ENCODE results near the gene CSMD2.

CSMD2 gene

GRCh38 chr1:33537885-33538284, 627.1 kb downstream of the CSMD2 start:
- Mint-ChIP-seq H3K27ac (ENCODE audit: low read depth) (no peak overlapping the region), H3K4me1 (no peaks in the 10 kb centered on the region), H3K36me3 (ENCODE audit: insufficient read depth) (peaks cover 2% of the 10 kb centered on the region), H3K9me3 (no peaks in the 10 kb centered on the region), H3K27me3 (peaks cover 34% of the 10 kb centered on the region), H3K4me3 (no peak overlapping the region)
- DNase-seq (ENCODE audit: low spot score in 2 of 2) (no peak), ATAC-seq (replicated peaks; ENCODE audit: extremely low read depth, poor library complexity, severe bottlenecking) (no peak)

- H3K4me3 Mint-ChIP-seq, result no peak overlapping the region
- H3K9me3 Mint-ChIP-seq, result no peaks in the 10 kb centered on the region
Measured at GRCh38 chr1:33535334-33535733, 629.7 kb downstream of the CSMD2 start.

GRCh38 chr1:33532936-33533335, 632.1 kb downstream of the CSMD2 start:
- H3K27me3 Mint-ChIP-seq, result peaks cover 50% of the 10 kb centered on the region
- no peaks in the 10 kb centered on the region for H3K9me3 Mint-ChIP-seq
- no peak overlapping the region for H3K4me3 Mint-ChIP-seq
- H3K36me3 Mint-ChIP-seq (ENCODE audit: insufficient read depth), result peaks cover 2% of the 10 kb centered on the region
- DNase-seq (ENCODE audit: low spot score in 2 of 2) (no peak), ATAC-seq (replicated peaks; ENCODE audit: extremely low read depth, poor library complexity, severe bottlenecking) (no peak)
- no peaks in the 10 kb centered on the region for H3K4me1 Mint-ChIP-seq
- H3K27ac Mint-ChIP-seq (ENCODE audit: low read depth), result no peak overlapping the region

More at GRCh38 chr1:33535334-33535733, 629.7 kb downstream of the CSMD2 start:
- DNase-seq (ENCODE audit: low spot score in 2 of 2), result no peak
- no peak for ATAC-seq (replicated peaks; ENCODE audit: extremely low read depth, poor library complexity, severe bottlenecking)
- no peak overlapping the region for H3K27ac Mint-ChIP-seq (ENCODE audit: low read depth)
- peaks cover 38% of the 10 kb centered on the region for H3K27me3 Mint-ChIP-seq
- H3K36me3 Mint-ChIP-seq (ENCODE audit: insufficient read depth), result peaks cover 2% of the 10 kb centered on the region
- H3K4me1 Mint-ChIP-seq, result no peaks in the 10 kb centered on the region

- H3K9me3 Mint-ChIP-seq, result no peaks in the 10 kb centered on the region
- no peak overlapping the region for H3K4me3 Mint-ChIP-seq
Measured at GRCh38 chr1:33532250-33532649, 632.8 kb downstream of the CSMD2 start.

GRCh38 chr1:33529957-33530356, 635.1 kb downstream of the CSMD2 start:
- ATAC-seq (replicated peaks; ENCODE audit: extremely low read depth, poor library complexity, severe bottlenecking) (no peak), DNase-seq (ENCODE audit: low spot score in 2 of 2) (no peak)
- Mint-ChIP-seq H3K27me3 (peaks cover 52% of the 10 kb centered on the region), H3K36me3 (ENCODE audit: insufficient read depth) (no peaks in the 10 kb centered on the region), H3K4me3 (no peak overlapping the region), H3K27ac (ENCODE audit: low read depth) (no peak overlapping the region), H3K4me1 (no peaks in the 10 kb centered on the region), H3K9me3 (no peaks in the 10 kb centered on the region)

More at GRCh38 chr1:33532250-33532649, 632.8 kb downstream of the CSMD2 start:
- no peaks in the 10 kb centered on the region for H3K4me1 Mint-ChIP-seq
- H3K27ac Mint-ChIP-seq (ENCODE audit: low read depth), result no peak overlapping the region
- H3K27me3 Mint-ChIP-seq, result peaks cover 50% of the 10 kb centered on the region
- peaks cover 2% of the 10 kb centered on the region for H3K36me3 Mint-ChIP-seq (ENCODE audit: insufficient read depth)
- no peak for DNase-seq (ENCODE audit: low spot score in 2 of 2)
- no peak for ATAC-seq (replicated peaks; ENCODE audit: extremely low read depth, poor library complexity, severe bottlenecking)

GRCh38 chr1:33527934-33528333, 637.1 kb downstream of the CSMD2 start:
- H3K27me3 Mint-ChIP-seq, result peaks cover 57% of the 10 kb centered on the region
- H3K36me3 Mint-ChIP-seq (ENCODE audit: insufficient read depth), result no peaks in the 10 kb centered on the region
- H3K4me1 Mint-ChIP-seq, result no peaks in the 10 kb centered on the region
- H3K27ac Mint-ChIP-seq (ENCODE audit: low read depth), result no peak overlapping the region
- H3K9me3 Mint-ChIP-seq, result no peaks in the 10 kb centered on the region
- no peak overlapping the region for H3K4me3 Mint-ChIP-seq
- DNase-seq (ENCODE audit: low spot score in 2 of 2), result no peak
- ATAC-seq (replicated peaks; ENCODE audit: extremely low read depth, poor library complexity, severe bottlenecking), result no peak

GRCh38 chr1:33524586-33524985, 640.4 kb downstream of the CSMD2 start:
- no peak overlapping the region for H3K27ac Mint-ChIP-seq (ENCODE audit: low read depth)
- no peak for ATAC-seq (replicated peaks; ENCODE audit: extremely low read depth, poor library complexity, severe bottlenecking)

GRCh38 chr1:33519240-33519884, 645.7 kb downstream of the CSMD2 start:
- no peaks in the 10 kb centered on the region for H3K4me1 Mint-ChIP-seq
- peaks cover 90% of the 10 kb centered on the region for H3K27me3 Mint-ChIP-seq
- ATAC-seq (replicated peaks; ENCODE audit: extremely low read depth, poor library complexity, severe bottlenecking) (no peak), DNase-seq (ENCODE audit: low spot score in 2 of 2) (no peak)
- H3K27ac Mint-ChIP-seq (ENCODE audit: low read depth), result no peak overlapping the region
- no peaks in the 10 kb centered on the region for H3K9me3 Mint-ChIP-seq
- no peaks in the 10 kb centered on the region for H3K36me3 Mint-ChIP-seq (ENCODE audit: insufficient read depth)
- H3K4me3 Mint-ChIP-seq, result no peak overlapping the region

More at GRCh38 chr1:33524586-33524985, 640.4 kb downstream of the CSMD2 start:
- Mint-ChIP-seq H3K9me3 (no peaks in the 10 kb centered on the region), H3K4me3 (no peak overlapping the region), H3K27me3 (peaks cover 80% of the 10 kb centered on the region), H3K36me3 (ENCODE audit: insufficient read depth) (no peaks in the 10 kb centered on the region), H3K4me1 (no peaks in the 10 kb centered on the region)
- no peak for DNase-seq (ENCODE audit: low spot score in 2 of 2)

GRCh38 chr1:33517596-33518250, 647.3 kb downstream of the CSMD2 start:
- no peak for DNase-seq (ENCODE audit: low spot score in 2 of 2)
- Mint-ChIP-seq H3K4me3 (no peak overlapping the region), H3K27me3 (peaks cover 74% of the 10 kb centered on the region), H3K4me1 (no peaks in the 10 kb centered on the region), H3K9me3 (no peaks in the 10 kb centered on the region), H3K27ac (ENCODE audit: low read depth) (no peak overlapping the region), H3K36me3 (ENCODE audit: insufficient read depth) (peaks cover 2% of the 10 kb centered on the region)
- no peak for ATAC-seq (replicated peaks; ENCODE audit: extremely low read depth, poor library complexity, severe bottlenecking)

GRCh38 chr1:33516891-33517567, 648.0 kb downstream of the CSMD2 start:
- Mint-ChIP-seq H3K36me3 (ENCODE audit: insufficient read depth) (peaks cover 2% of the 10 kb centered on the region), H3K27me3 (peaks cover 71% of the 10 kb centered on the region), H3K4me1 (no peaks in the 10 kb centered on the region), H3K27ac (ENCODE audit: low read depth) (no peak overlapping the region), H3K9me3 (no peaks in the 10 kb centered on the region), H3K4me3 (no peak overlapping the region)
- ATAC-seq (replicated peaks; ENCODE audit: extremely low read depth, poor library complexity, severe bottlenecking) (no peak), DNase-seq (ENCODE audit: low spot score in 2 of 2) (no peak)

- H3K9me3 Mint-ChIP-seq, result no peaks in the 10 kb centered on the region
- no peak overlapping the region for H3K27ac Mint-ChIP-seq (ENCODE audit: low read depth)
- peaks cover 2% of the 10 kb centered on the region for H3K36me3 Mint-ChIP-seq (ENCODE audit: insufficient read depth)
- peaks cover 71% of the 10 kb centered on the region for H3K27me3 Mint-ChIP-seq
- no peak for ATAC-seq (replicated peaks; ENCODE audit: extremely low read depth, poor library complexity, severe bottlenecking)
- H3K4me3 Mint-ChIP-seq, result no peak overlapping the region
- DNase-seq (ENCODE audit: low spot score in 2 of 2), result no peak
- no peaks in the 10 kb centered on the region for H3K4me1 Mint-ChIP-seq
Measured at GRCh38 chr1:33516428-33516827, 648.6 kb downstream of the CSMD2 start.

- ATAC-seq (replicated peaks; ENCODE audit: extremely low read depth, poor library complexity, severe bottlenecking) (no peak), DNase-seq (ENCODE audit: low spot score in 2 of 2) (no peak)
- H3K27ac Mint-ChIP-seq (ENCODE audit: low read depth), result no peak overlapping the region
- H3K4me1 Mint-ChIP-seq, result no peaks in the 10 kb centered on the region
- H3K9me3 Mint-ChIP-seq, result no peaks in the 10 kb centered on the region
- H3K36me3 Mint-ChIP-seq (ENCODE audit: insufficient read depth), result peaks cover 2% of the 10 kb centered on the region
- H3K4me3 Mint-ChIP-seq, result no peak overlapping the region
- H3K27me3 Mint-ChIP-seq, result peaks cover 69% of the 10 kb centered on the region
Measured at GRCh38 chr1:33515607-33516006, 649.4 kb downstream of the CSMD2 start.

- H3K4me3 Mint-ChIP-seq, result no peak overlapping the region
- H3K36me3 Mint-ChIP-seq (ENCODE audit: insufficient read depth), result peaks cover 2% of the 10 kb centered on the region
- no peak for DNase-seq (ENCODE audit: low spot score in 2 of 2)
- H3K4me1 Mint-ChIP-seq, result no peaks in the 10 kb centered on the region
- H3K9me3 Mint-ChIP-seq, result no peaks in the 10 kb centered on the region
- no peak overlapping the region for H3K27ac Mint-ChIP-seq (ENCODE audit: low read depth)
- no peak for ATAC-seq (replicated peaks; ENCODE audit: extremely low read depth, poor library complexity, severe bottlenecking)
- H3K27me3 Mint-ChIP-seq, result peaks cover 69% of the 10 kb centered on the region
Measured at GRCh38 chr1:33515112-33515511, 649.9 kb downstream of the CSMD2 start.
